PC-9 (cell line): ENCODE results near the gene RMI1. TPM values are rescaled to one million over a fixed set of nuclear protein-coding genes. Genes with fewer than 3 reads are reported as not detected.
A peak's percentile ranks its signal among the peaks of the same experiment; 100 is the strongest.

Experiments
- BruUV-seq: library from RNA; stranded (reverse); fragments of 400-500 nt; replicated peaks from 2 replicates; lab custom pipeline; 2021; lab: Mats Ljungman, UMichigan
- CTCF ChIA-PET: fragments of 300-600 bp; sonication (Branson Sonifier 250); formaldehyde crosslinking; loops from one replicate; lab custom pipeline; 2022; ENCODE audit warnings: antibody characterized with exemption; lab: Charles Lee
- POLR2A ChIA-PET: fragments of 300-600 bp; sonication (Branson Sonifier 250); formaldehyde crosslinking; loops from one replicate; lab custom pipeline; 2022; ENCODE audit warnings: antibody characterized with exemption; ENCODE audit not compliant: unreplicated experiment; lab: Charles Lee
- DNase-seq, 2 experiments: peaks; one replicate each; pipeline versions ENCODE4 v3.0.0 to v3.0.0-alpha.2; 2015 to 2022; ENCODE audit warnings: mixed read lengths in 1 of 2
- H2AFZ ChIP-seq: fragments of 200-600 bp; sonication (generic); 2 replicates; pipeline ENCODE4 v1.8.1; 2017; ENCODE audit warnings: antibody characterized with exemption
- H3F3A ChIP-seq: fragments of 200-600 bp; sonication (generic); 2 replicates; pipeline ENCODE4 v1.8.1; 2017; ENCODE audit warnings: antibody characterized with exemption, mild to moderate bottlenecking, low read depth; ENCODE audit not compliant: insufficient read depth
- H3K27ac ChIP-seq: fragments of 200-600 bp; sonication (generic); 2 replicates; pipeline ENCODE4 v1.6.1; 2016; ENCODE audit warnings: mixed run types
- H3K27me3 ChIP-seq: fragments of 200-600 bp; sonication (generic); 2 replicates; pipeline ENCODE4 v1.6.1; 2016; ENCODE audit warnings: low read depth, mixed run types; ENCODE audit not compliant: insufficient read depth
- H3K36me3 ChIP-seq: fragments of 200-600 bp; sonication (generic); 2 replicates; pipeline ENCODE4 v1.6.1; 2016; ENCODE audit warnings: low read depth, mixed run types
- H3K4me1 ChIP-seq: fragments of 200-600 bp; sonication (generic); replicated peaks from 2 replicates; pipeline ENCODE4 v1.6.1; 2016; ENCODE audit warnings: mixed run types; ENCODE audit not compliant: insufficient read depth
- H3K4me2 ChIP-seq: fragments of 200-600 bp; sonication (generic); 2 replicates; pipeline ENCODE4 v1.6.1; 2017; ENCODE audit warnings: mixed run types
- H3K4me3 ChIP-seq: fragments of 200-600 bp; sonication (generic); 2 replicates; pipeline ENCODE4 v1.6.1; 2016; ENCODE audit warnings: mixed run types
- H3K79me2 ChIP-seq: fragments of 200-600 bp; sonication (generic); 2 replicates; pipeline ENCODE4 v1.6.1; 2017; ENCODE audit warnings: low read depth, mixed run types
- H3K9me2 ChIP-seq: fragments of 200-600 bp; sonication (generic); 2 replicates; pipeline ENCODE4 v1.8.1; 2017; ENCODE audit warnings: mild to moderate bottlenecking; ENCODE audit not compliant: insufficient read depth
- H3K9me3 ChIP-seq: fragments of 200-600 bp; sonication (generic); 2 replicates; pipeline ENCODE4 v1.8.1; 2016; ENCODE audit warnings: low read depth; ENCODE audit not compliant: insufficient read depth
- H4K20me1 ChIP-seq: fragments of 200-600 bp; sonication (generic); 2 replicates; pipeline ENCODE4 v1.8.1; 2017; ENCODE audit not compliant: insufficient read depth
- CTCF ChIP-seq: fragments of 200-600 bp; sonication (generic); conservative IDR thresholded peaks from 2 replicates; pipeline ENCODE4 v1.6.1; 2017; ENCODE audit warnings: mixed run types, antibody characterized with exemption, mild to moderate bottlenecking, moderate library complexity
- EZH2 ChIP-seq: fragments of 200-600 bp; sonication (generic); IDR thresholded peaks from 2 replicates; pipeline ENCODE4 v1.8.0; 2017; ENCODE audit warnings: antibody characterized with exemption, low read depth
- intact Hi-C: fragments of 100-400 bp; cut with micrococcal nuclease; formaldehyde crosslinking; loops from one replicate; pipeline ENCODE4 v1.10.0; 2022; ENCODE audit not compliant: unreplicated experiment
- total RNA-seq: library from RNA; stranded (reverse); gene quantifications from 2 replicates; pipeline ENCODE4 v1.2.3, GENCODE V29; 2021

The RMI1 gene
- total RNA-seq, 1 experiment from 2014 or later = 19.2 TPM

- no TSS peak for BruUV-seq
- no peak for DNase-seq
- H3K9me2 ChIP-seq = no peaks in the 10 kb centered on the region
- H3K4me3 ChIP-seq = no peak overlapping the region
- H2AFZ ChIP-seq = no peak overlapping the region
- peaks cover 21% of the 10 kb centered on the region for H3K4me1 ChIP-seq
- H3K27ac ChIP-seq = peak overlapping the region; percentile 73
- H3K9me3 ChIP-seq = no peaks in the 10 kb centered on the region
- H4K20me1 ChIP-seq = peaks cover 34% of the 10 kb centered on the region
- ChIA-PET POLR2A (no interaction called here), CTCF (no interaction called here)
- 0 out of 2 replicates have a peak, but pooled peaks cover 4% of the 10 kb centered on the region for H3K79me2 ChIP-seq
- peaks cover 73% of the 10 kb centered on the region for H3F3A ChIP-seq
- H3K4me2 ChIP-seq = no peak overlapping the region
- intact Hi-C loops = no loop called here
- peaks cover 23% of the 10 kb centered on the region for H3K36me3 ChIP-seq
- no peak for TF ChIP-seq EZH2
- TF ChIP-seq CTCF = no peak
- H3K27me3 ChIP-seq = no peaks in the 10 kb centered on the region
These were observed 15.0 kb upstream of the RMI1 start for GRCh38 chr9:83965350-83966208.

- no peak overlapping the region for H3K27ac ChIP-seq
- CTCF ChIA-PET = no interaction called here
- TF ChIP-seq EZH2 (no peak), CTCF (no peak)
- POLR2A ChIA-PET = no interaction called here
- TSS peak; percentile 9 for BruUV-seq
- no peaks in the 10 kb centered on the region for H3K9me2 ChIP-seq
- H3K27me3 ChIP-seq = no peaks in the 10 kb centered on the region
- no peaks in the 10 kb centered on the region for H3K9me3 ChIP-seq
- peaks cover 21% of the 10 kb centered on the region for H3K4me1 ChIP-seq
- no peak overlapping the region for H2AFZ ChIP-seq
- peaks cover 29% of the 10 kb centered on the region for H3K36me3 ChIP-seq
- no peak overlapping the region for H3K4me2 ChIP-seq
- H3K79me2 ChIP-seq = 0 out of 2 replicates have a peak, but pooled peaks cover 5% of the 10 kb centered on the region
- H4K20me1 ChIP-seq = peaks cover 40% of the 10 kb centered on the region
- peaks cover 79% of the 10 kb centered on the region for H3F3A ChIP-seq
- intact Hi-C loops = no loop called here
- no peak for DNase-seq
- H3K4me3 ChIP-seq = no peak overlapping the region
These were observed 14.4 kb upstream of the RMI1 start for GRCh38 chr9:83966209-83966582.

- Histone ChIP-seq H3K9me2 (no peaks in the 10 kb centered on the region), H3K79me2 (0 out of 2 replicates have a peak, but pooled peaks cover 13% of the 10 kb centered on the region), H4K20me1 (peaks cover 49% of the 10 kb centered on the region), H3K4me2 (no peak overlapping the region), H3K4me1 (peaks cover 16% of the 10 kb centered on the region), H3K27ac (no peak overlapping the region), H3K36me3 (peaks cover 37% of the 10 kb centered on the region), H3F3A (peaks cover 82% of the 10 kb centered on the region), H3K4me3 (no peak overlapping the region), H2AFZ (no peak overlapping the region), H3K9me3 (no peaks in the 10 kb centered on the region), H3K27me3 (no peaks in the 10 kb centered on the region)
- no peak for DNase-seq
- TF ChIP-seq CTCF (no peak), EZH2 (no peak)
- BruUV-seq = no TSS peak
- POLR2A ChIA-PET = interaction anchor here (0.6 to 0.7 kb wide), 2 partner anchors 27 to 32 kb away, joined by 4 to 5 read pairs; no protein-coding TSS in a partner anchor
- CTCF ChIA-PET = no interaction called here
- intact Hi-C loops = no loop called here
These were observed 13.5 kb upstream of the RMI1 start for GRCh38 chr9:83967073-83967472.
